ENCODE data around the gene EIF4G3.
"Not testable (repeated sequence)": the region's sequence is repeated elsewhere in the genome, so short reads cannot be mapped to it uniquely, and the experiment has no call there.

The EIF4G3 gene, protein sequence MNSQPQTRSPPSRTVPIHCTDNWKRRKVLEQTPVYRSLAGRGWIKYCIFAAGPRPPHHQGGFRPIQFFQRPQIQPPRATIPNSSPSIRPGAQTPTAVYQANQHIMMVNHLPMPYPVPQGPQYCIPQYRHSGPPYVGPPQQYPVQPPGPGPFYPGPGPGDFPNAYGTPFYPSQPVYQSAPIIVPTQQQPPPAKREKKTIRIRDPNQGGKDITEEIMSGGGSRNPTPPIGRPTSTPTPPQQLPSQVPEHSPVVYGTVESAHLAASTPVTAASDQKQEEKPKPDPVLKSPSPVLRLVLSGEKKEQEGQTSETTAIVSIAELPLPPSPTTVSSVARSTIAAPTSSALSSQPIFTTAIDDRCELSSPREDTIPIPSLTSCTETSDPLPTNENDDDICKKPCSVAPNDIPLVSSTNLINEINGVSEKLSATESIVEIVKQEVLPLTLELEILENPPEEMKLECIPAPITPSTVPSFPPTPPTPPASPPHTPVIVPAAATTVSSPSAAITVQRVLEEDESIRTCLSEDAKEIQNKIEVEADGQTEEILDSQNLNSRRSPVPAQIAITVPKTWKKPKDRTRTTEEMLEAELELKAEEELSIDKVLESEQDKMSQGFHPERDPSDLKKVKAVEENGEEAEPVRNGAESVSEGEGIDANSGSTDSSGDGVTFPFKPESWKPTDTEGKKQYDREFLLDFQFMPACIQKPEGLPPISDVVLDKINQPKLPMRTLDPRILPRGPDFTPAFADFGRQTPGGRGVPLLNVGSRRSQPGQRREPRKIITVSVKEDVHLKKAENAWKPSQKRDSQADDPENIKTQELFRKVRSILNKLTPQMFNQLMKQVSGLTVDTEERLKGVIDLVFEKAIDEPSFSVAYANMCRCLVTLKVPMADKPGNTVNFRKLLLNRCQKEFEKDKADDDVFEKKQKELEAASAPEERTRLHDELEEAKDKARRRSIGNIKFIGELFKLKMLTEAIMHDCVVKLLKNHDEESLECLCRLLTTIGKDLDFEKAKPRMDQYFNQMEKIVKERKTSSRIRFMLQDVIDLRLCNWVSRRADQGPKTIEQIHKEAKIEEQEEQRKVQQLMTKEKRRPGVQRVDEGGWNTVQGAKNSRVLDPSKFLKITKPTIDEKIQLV (N-terminal part only)

GRCh38 chr1:21176586-21177555 is at the start of gene EIF4G3:
TSS of gene EIF4G3 (minus strand) at chr1:21176897. CDS start at chr1:21002742, 174,155 bp downstream.
- peak; percentile 97 to 98 for DNase-seq

DNA sequence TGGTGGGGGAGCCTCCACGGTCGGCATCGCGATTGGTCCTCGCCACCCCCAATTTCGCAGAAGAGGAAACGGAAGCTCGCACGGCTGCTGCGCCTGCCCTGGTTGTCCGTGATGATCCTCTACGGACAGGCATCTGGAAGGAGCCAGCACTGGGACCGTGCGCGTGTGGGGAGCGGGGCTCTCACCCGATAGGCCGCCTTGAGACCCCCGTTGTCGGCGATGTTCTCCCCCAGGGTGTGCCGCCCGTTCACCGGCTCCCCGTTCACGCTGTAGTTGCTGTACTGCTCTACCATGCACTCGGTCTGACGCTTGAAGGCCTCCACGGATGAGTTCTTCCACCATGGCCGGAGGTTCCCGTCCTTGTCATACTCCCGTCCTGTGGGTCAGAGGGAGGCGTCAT is 48.4 kb upstream of the EIF4G3 start:
- DNase-seq = no peak

DNA sequence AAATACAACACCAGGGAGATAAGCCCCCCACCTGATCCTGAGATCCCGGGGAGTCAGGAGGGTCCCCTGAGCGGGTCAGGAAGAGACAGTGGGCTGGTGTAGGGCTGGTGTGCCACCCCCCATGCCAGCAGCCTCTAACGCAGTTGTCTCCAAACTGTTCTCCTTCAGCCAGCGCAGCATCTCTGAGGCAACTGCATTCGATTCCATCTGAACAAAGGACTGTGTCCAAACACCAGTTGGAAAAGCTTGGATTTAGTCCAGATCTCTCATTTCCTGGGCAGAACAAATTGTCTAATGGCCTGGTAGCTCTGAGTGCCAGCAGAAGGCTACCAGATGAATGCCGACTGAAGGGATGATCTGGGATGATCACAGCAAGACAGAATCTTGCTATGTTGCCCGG is 44.1 kb upstream of the EIF4G3 start:
- no peak for DNase-seq

DNA sequence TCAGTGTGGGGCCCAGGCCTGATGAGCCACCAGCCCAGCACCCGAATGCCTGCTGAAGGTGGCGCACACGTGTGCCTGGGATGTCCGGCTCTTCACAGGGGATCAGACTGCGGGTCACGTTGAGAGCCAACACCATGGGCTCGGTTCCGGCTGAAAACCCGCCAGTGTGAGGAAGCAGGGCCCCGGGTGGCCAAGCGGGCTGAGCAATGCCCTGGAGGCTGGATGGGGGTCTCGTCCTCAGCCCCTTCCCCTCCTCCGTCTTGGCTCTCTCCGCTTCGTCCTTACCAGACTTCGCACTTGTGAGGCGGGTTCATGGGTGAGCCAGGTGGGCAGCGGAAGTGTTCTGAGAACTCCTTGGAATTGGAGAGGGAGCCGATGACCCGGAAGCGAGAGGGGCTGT is 43.0 kb upstream of the EIF4G3 start:
- DNase-seq = no peak

DNA sequence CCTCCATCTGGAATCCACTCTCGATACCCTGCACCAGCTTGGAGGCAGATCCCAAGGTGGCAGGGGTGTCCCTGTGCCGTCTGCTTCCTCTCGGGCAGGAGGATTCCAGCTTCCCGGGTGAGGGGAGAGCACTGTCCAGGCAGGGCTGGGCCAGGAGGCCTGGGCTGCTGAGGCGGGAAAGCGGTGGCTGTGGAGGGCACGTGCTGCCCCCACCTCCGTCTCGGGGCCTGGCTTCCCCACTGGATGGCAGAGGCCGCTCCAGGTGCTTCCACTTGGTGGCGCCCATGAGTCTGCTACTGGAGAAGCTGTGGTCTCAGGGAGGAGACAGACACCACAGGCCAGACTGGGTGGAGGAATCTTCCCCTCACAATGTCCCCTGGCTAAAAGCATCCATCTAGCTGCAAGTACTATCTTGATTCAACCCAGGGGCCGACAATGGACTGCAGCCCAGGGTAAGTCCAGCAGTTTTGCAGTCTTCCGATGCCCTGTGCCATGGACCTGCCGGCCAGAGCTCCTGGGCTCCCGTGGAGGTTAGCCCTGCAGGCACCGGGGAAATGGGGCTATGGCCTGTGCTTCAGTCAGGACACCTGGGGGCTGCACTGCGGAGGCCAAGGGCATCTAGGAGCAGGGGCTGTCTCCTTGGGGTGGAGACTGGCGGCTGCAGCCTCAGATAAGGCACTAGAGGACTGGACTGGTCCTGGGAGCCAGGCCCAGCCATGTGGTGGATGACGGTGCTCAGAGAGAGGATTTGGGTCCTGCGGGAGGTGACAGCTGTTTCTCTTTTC is 41.3 kb upstream of the EIF4G3 start:
- DNase-seq = no peak

GRCh38 chr1:21216835-21217811 is 40.4 kb upstream of the EIF4G3 start:
- DNase-seq = peak; percentile 17 to 22

GRCh38 chr1:21212126-21212525 is 35.4 kb upstream of the EIF4G3 start:
- DNase-seq = no peak

DNA sequence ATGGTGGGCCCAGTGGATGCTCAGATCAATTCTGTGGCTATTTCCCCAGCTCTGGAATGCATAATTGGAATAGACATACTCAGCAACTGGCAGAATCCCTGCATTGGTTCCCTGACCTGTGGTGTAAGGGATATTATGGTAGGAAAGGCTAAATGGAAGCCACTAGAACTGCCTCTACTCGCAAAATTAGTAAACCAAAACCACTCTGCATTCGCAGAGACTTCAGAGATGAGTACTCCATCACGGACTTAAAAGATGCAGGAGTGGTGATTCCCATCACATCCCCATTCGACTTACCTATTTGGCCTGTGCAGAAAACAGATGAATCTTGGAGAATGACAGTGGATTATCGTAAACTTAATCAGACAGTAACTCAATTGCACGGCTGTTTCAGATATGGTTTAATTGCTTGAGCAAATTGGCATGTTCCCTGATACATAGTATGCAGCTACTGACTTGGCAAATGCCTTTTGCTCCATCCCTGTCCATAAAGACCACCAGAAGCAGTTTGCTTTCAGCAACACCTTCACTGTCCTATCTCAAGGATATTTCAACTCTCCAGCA is 31.5 kb upstream of the EIF4G3 start:
- not testable (repeated sequence) for DNase-seq

GRCh38 chr1:21206117-21206516 is 29.4 kb upstream of the EIF4G3 start:
- no peak for DNase-seq

- DNase-seq = no peak
Measured at GRCh38 chr1:21205416-21205815, 28.7 kb upstream of the EIF4G3 start.

DNA sequence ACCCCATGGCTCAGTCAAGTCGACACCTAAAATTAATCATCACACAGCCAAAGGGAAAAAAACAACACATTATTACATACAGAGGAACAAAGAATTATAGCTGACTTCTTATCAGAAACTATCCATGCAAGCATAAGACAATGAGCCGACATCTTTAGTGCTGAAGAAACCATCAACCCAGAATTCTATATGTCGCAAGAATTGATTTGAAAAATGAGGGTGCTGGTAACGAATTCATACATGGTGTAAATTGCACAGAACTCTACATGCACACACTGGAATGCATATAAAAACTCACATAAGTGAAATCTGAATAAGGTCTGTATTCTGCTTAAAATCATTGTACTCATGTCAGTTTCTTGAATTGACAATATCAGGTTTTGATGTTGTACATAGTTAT is 25.0 kb upstream of the EIF4G3 start:
- no peak for DNase-seq

DNA sequence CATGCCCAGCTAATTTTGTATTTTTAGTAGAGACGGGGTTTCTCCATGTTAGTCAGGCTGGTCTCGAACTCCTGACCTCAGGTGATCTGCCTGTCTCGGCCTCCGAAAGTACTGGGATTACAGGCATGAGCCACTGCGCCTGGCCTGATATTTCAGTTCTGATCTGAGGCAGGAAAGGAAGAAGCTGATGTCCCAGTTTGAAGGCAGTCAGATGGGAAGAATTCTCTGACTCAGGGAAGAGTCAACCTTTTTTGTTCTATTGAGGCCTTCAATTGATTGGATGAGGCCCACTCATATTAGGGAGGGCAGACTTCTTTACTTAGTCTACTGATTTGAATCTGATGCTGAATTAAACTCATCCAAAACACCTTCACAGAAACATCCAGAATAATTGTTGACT is 24.5 kb upstream of the EIF4G3 start:
- DNase-seq = not testable (repeated sequence)

DNA sequence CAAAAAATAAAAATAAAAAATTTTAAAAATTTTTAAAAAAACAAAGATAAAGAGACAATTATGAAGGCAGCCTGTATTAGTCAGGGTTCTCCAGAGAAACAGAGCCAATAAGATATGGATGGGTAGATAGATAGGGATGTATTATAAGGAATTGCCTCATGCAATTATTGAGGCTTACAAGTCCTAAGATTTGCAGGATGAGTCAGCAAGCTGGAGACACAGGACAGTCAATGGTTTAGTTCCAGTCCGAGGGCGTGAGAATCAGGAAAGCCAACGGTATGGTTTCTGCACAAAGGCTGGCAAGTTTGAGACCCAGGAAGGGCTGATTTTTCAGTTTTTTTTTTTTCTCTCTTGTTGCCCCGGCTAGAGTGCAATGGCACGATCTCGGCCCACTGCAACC is 24.1 kb upstream of the EIF4G3 start:
- DNase-seq = no peak

GRCh38 chr1:21198929-21199328 is 22.2 kb upstream of the EIF4G3 start:
- DNase-seq = no peak

DNA sequence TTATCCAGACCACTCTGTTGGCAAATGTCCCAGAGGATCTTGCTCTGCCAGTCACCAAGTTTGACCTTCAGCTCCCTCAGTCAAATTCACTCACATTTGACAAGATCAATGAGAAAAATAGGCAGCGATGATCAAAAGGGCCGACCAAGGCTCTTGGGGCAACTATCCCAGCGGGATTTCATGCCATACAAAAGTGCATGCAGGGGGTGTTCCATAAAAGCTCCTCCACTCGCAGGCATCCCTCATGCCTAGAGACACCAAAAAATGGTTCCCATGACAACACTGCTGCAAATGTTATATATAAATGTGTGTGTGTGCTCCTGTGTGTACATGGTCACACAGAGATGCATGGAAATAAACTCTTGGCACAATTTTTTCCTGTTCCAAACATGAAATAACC is 16.2 kb upstream of the EIF4G3 start:
- no peak for DNase-seq

- no peak for DNase-seq
Measured at GRCh38 chr1:21192284-21192683, 15.6 kb upstream of the EIF4G3 start.

DNA sequence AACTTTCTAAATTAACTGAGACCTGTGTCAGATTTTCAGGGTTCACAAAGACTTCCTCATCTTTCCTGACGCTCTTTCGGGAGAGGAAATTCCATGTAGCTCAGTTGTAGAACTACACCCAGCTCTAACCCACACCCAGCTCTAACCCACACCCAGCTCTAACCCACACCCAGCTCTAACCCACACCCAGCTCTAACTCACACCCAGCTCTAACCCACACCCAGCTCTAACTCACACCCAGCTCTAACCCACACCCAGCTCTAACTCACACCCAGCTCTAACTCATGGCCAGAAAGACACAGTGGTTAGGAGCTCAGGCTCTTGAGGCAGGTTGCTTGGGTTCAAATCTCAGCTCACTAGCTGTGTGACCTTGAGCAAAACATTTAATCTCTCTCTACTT is 14.1 kb upstream of the EIF4G3 start:
- DNase-seq = not testable (repeated sequence)

DNA sequence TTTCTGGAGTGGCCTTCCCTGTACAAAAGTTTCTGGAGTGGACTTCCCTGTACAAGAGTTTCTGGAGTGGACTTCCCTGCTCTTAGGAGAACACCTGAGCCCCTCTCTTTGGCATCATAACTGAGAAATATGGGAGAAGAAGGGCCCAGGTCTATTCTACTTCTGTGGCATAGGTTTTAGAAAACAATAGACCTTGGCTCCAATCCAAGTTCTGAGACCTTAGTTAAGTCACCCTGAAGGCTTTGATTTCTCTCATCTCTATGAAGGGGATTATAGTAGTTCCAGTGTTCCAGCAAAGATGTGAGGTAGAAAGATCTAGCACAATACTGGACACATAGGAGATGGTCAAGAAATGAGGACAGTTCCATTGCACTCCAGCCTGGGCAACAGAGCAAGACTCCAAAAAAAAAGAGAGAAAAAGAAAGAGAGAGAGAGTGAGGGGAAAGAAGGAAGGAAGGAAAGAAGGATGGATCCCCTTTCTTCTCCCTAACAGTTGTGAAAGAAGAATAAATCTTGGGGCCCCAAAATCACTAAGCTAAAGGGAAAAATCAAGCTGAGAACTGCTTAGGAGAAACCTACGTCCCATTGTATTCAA is 13.3 kb upstream of the EIF4G3 start:
- no peak for DNase-seq

DNA sequence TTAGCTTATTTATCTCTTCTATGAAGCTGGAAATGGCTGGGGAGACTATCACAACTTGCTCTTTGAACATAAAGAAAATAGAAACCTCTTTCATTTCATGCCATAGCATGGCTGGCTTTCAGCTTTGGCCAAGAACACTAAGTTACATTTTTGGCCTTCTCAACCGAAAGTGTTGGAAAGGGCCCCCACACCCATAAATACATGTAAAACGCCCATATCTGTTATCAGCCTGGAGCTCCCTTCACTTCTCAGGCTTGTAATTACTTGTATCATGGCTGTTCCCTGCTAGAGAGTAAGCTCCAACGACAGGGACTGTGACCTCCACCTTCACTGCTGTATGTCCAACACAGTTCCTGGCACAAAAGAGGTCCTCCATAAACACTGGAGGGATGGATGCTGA is 12.7 kb upstream of the EIF4G3 start:
- DNase-seq = no peak

Measured in NCI-H1930 (cell line).